Esophagus (tissue), 2 donors: ENCODE measurements around the gene TH. TPM values are rescaled to one million over a fixed set of nuclear protein-coding genes. Genes with fewer than 3 reads are reported as not detected.

Source experiments
- H3K27ac ChIP-seq, 2 donors: one replicate each; pipeline ENCODE4 v1.5.1; 2013; ENCODE audit warnings: low read depth in 2 of 2, mild to moderate bottlenecking in 2 of 2, inconsistent platforms in 1 of 2, low read length in 1 of 2, moderate library complexity in 1 of 2
- H3K27me3 ChIP-seq, 2 donors: one replicate each; pipeline ENCODE4 v1.6.1; 2013; ENCODE audit warnings: low read length in 2 of 2, control low read depth in 1 of 2, mild to moderate bottlenecking in 1 of 2; ENCODE audit not compliant: insufficient read depth in 2 of 2, control insufficient read depth in 1 of 2
- H3K36me3 ChIP-seq, 2 donors: one replicate each; pipeline ENCODE4 v1.6.1; 2013; ENCODE audit warnings: low read length in 1 of 2; ENCODE audit not compliant: control insufficient read depth in 2 of 2, insufficient read depth in 2 of 2
- H3K4me1 ChIP-seq, 2 donors: one replicate each; pipeline ENCODE4 v1.6.1; 2013; ENCODE audit warnings: low read length in 1 of 2; ENCODE audit not compliant: control insufficient read depth in 2 of 2, insufficient read depth in 2 of 2
- H3K4me3 ChIP-seq, 2 donors: one replicate each; pipeline ENCODE4 v1.5.1; 2013; ENCODE audit warnings: low read length in 2 of 2, mild to moderate bottlenecking in 2 of 2, low read depth in 1 of 2, moderate library complexity in 1 of 2
- H3K9me3 ChIP-seq, 2 donors: one replicate each; pipeline ENCODE4 v1.6.1; 2013; ENCODE audit warnings: mild to moderate bottlenecking in 2 of 2, low read depth in 1 of 2, low read length in 1 of 2, moderate library complexity in 1 of 2; ENCODE audit not compliant: control insufficient read depth in 2 of 2, insufficient read depth in 1 of 2
- whole genome bisulfite sequencing, 2 donors: extraction: QIAGEN DNeasy Blood & Tissue Kit; methylation state at CpG; one replicate each; pipeline ENCODE4 v1.1.7; 2013; 5-methylcytosine and 5-hydroxymethylcytosine counted together
- polyA plus RNA-seq, 2 donors: library from polyadenylated mRNA; stranded (reverse); fragments of 200-250 nt; gene quantifications; one replicate each; pipeline ENCODE4 v1.2.3, GENCODE V29; 2013
- donor health status: healthy with polysubstance abuse.
- donor health status: Bipolar disorder and iron deficiency.

The TH gene
- polyA plus RNA-seq, 2 donors: 0.24 to 1.7 TPM

- Histone ChIP-seq H3K4me3 (no peak overlapping the region), H3K36me3 (no peaks in the 10 kb centered on the region), H3K4me1 (peaks cover 0 to 9% of the 10 kb centered on the region in 2 donors), H3K27me3 (peaks cover 0 to 3% of the 10 kb centered on the region in 2 donors), H3K27ac (no peak overlapping the region), H3K9me3 (peaks cover 0 to 2% of the 10 kb centered on the region in 2 donors)
- WGBS, 2 donors: 57 to 58% methylated on average over 25 to 29 of the region's 29 CpGs
Observed at GRCh38 chr11:2189938-2190656, 18.5 kb upstream of the TH start.

- WGBS, 2 donors: 72 to 82% methylated on average over 19 of the region's 19 CpGs
- Histone ChIP-seq H3K27ac (no peak overlapping the region), H3K4me1 (peaks cover 0 to 9% of the 10 kb centered on the region in 2 donors), H3K27me3 (peaks cover 0 to 3% of the 10 kb centered on the region in 2 donors), H3K36me3 (no peaks in the 10 kb centered on the region), H3K9me3 (peaks cover 0 to 2% of the 10 kb centered on the region in 2 donors), H3K4me3 (no peak overlapping the region)
Observed at GRCh38 chr11:2188745-2189144, 17.1 kb upstream of the TH start.

- Histone ChIP-seq H3K4me1 (peaks cover 0 to 3% of the 10 kb centered on the region in 2 donors), H3K27ac (no peak overlapping the region), H3K4me3 (no peak overlapping the region), H3K36me3 (no peaks in the 10 kb centered on the region), H3K27me3 (peaks cover 0 to 3% of the 10 kb centered on the region in 2 donors), H3K9me3 (peaks cover 0 to 2% of the 10 kb centered on the region in 2 donors)
- 84 to 91% methylated on average over 7 of the region's 7 CpGs for WGBS, 2 donors
Observed at GRCh38 chr11:2187280-2187707, 15.7 kb upstream of the TH start.

GRCh38 chr11:2186669-2187279 is 15.2 kb upstream of the TH start:
- Histone ChIP-seq H3K36me3 (no peaks in the 10 kb centered on the region), H3K27ac (no peak overlapping the region), H3K27me3 (peaks cover 0 to 3% of the 10 kb centered on the region in 2 donors), H3K4me3 (no peak overlapping the region), H3K9me3 (peaks cover 0 to 2% of the 10 kb centered on the region in 2 donors), H3K4me1 (peaks cover 0 to 3% of the 10 kb centered on the region in 2 donors)
- WGBS, 2 donors: 19 to 24% methylated on average over 21 of the region's 21 CpGs

GRCh38 chr11:2185324-2186085 is 13.9 kb upstream of the TH start:
- Histone ChIP-seq H3K36me3 (no peaks in the 10 kb centered on the region), H3K27ac (no peak overlapping the region), H3K9me3 (peaks cover 0 to 2% of the 10 kb centered on the region in 2 donors), H3K4me3 (no peak overlapping the region), H3K27me3 (peaks cover 0 to under 1% of the 10 kb centered on the region in 2 donors), H3K4me1 (no peaks in the 10 kb centered on the region)
- WGBS, 2 donors: 46 to 50% methylated on average over 21 to 23 of the region's 23 CpGs

- Histone ChIP-seq H3K9me3 (peaks cover 0 to 2% of the 10 kb centered on the region in 2 donors), H3K4me3 (no peak overlapping the region), H3K27me3 (no peaks in the 10 kb centered on the region), H3K4me1 (peaks cover 0 to 8% of the 10 kb centered on the region in 2 donors), H3K36me3 (no peaks in the 10 kb centered on the region), H3K27ac (no peak overlapping the region)
- WGBS, 2 donors: 81 to 83% methylated on average over 20 of the region's 20 CpGs
Observed at GRCh38 chr11:2182692-2183474, 11.3 kb upstream of the TH start.

GRCh38 chr11:2182075-2182474 is 10.5 kb upstream of the TH start:
- Histone ChIP-seq H3K4me1 (peaks cover 0 to 8% of the 10 kb centered on the region in 2 donors), H3K36me3 (no peaks in the 10 kb centered on the region), H3K4me3 (no peak overlapping the region), H3K27me3 (no peaks in the 10 kb centered on the region), H3K9me3 (peaks cover 0 to 1% of the 10 kb centered on the region in 2 donors), H3K27ac (no peak overlapping the region)
- 82 to 85% methylated on average over 18 of the region's 18 CpGs for WGBS, 2 donors

- Histone ChIP-seq H3K27me3 (no peaks in the 10 kb centered on the region), H3K9me3 (no peaks in the 10 kb centered on the region), H3K36me3 (no peaks in the 10 kb centered on the region), H3K4me3 (no peak overlapping the region), H3K4me1 (peaks cover 0 to 15% of the 10 kb centered on the region in 2 donors), H3K27ac (no peak overlapping the region)
- WGBS, 2 donors: 62 to 69% methylated on average over 11 of the region's 11 CpGs
Observed at GRCh38 chr11:2180789-2181370, 9.3 kb upstream of the TH start.

GRCh38 chr11:2180347-2180746 is 8.7 kb upstream of the TH start:
- no peak overlapping the region for H3K4me3 ChIP-seq
- peaks cover 0 to 19% of the 10 kb centered on the region in 2 donors for H3K4me1 ChIP-seq
- H3K36me3 ChIP-seq: no peaks in the 10 kb centered on the region
- H3K27me3 ChIP-seq: no peaks in the 10 kb centered on the region
- 71 to 75% methylated on average over 14 to 15 of the region's 15 CpGs for WGBS, 2 donors
- no peaks in the 10 kb centered on the region for H3K9me3 ChIP-seq
- H3K27ac ChIP-seq: no peak overlapping the region
